GM18870 (cell line): Measurements from ENCODE around the gene ZNF813.
"Not testable (repeated sequence)": the region's sequence is repeated elsewhere in the genome, so short reads cannot be mapped to it uniquely, and the experiment has no call there.

Source experiments
- ATAC-seq: cut with Tn5 transposase; IDR thresholded peaks from one replicate; pipeline ENCODE4 v1.9.1; 2021; ENCODE audit warnings: moderate library complexity; ENCODE audit not compliant: unreplicated experiment

Gene ZNF813

DNA sequence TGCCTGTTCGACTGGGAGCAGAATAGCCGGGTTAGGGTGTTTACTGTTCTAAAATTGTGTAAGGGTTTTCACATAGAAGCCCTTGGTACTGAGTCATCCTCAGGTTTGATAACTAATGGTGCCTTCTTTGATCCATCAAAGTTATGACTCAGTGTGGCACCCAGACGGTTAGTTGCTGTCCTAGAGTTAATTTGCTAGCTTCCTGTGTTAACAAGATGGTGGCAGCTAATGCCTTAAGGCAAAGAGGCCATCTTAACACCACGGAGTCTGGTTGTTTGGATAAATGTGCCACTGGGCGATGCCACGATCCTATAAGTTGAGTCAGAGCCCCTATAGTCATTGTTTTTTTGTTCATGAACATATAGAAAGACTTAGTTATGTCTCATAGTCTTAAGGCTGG lies 7.9 kb downstream of the ZNF813 start:
- ATAC-seq = not testable (repeated sequence)

DNA sequence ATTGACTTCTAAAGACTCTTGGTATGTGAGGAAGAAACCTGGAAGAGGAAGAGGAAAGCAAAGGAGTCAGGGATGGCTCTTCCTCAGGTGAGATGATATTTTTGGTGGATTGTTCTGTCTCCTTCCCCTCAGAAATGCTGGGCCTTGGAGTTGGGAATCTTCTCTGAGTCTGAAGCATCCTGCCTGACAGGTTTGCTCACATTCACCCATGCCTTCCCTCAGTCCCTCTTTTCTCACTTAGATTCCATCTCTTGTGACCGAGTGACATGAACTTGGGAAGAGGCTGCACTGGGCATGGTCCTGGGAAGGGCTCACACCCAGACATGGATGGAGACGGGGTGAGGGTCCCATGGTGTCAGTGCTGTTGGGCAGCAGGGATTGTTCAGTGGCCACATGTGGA lies 16.2 kb downstream of the ZNF813 start:
- ATAC-seq = not testable (repeated sequence)

DNA sequence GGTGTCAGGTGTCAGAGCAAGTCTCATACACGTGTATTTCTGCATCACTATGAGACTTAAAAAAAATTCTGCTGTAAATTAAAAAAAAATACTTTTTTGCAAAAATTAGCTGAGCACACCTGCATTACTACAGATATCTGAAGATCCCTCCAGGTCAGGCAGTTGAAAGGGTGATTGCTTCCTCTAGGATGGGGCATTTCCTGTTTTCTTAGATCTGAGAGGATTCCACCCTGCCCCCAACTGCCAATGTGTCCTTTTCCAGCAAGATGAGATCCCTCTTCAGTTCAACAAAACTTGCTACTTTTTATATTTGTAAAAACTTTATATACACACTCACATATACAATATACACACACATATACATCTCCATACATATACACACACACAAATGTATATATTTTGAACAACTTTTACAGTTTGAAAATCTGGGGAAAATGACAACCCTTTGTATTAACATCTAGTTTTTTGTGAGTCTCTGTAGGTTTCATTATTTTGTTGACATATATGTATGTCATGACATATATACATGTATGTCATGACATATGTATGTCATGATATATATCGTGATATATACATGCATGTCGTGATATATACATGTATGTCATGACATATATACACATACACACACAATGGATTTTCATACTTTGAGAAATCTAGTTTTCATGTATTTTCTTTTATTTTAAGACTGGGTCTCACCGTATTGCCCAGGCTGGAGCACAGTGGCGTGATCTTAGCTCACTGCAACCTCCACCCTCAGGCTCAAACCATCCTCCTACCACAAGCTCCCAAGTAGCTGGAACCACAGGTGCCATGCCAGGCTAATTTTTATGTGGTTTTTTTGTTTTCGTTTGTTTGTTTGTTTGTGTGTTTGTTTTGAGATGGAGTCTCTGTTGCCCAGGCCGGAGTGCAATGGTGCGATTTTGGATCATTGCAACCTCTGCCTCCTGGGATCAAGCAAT lies 17.8 kb downstream of the ZNF813 start:
- no peak for ATAC-seq

DNA sequence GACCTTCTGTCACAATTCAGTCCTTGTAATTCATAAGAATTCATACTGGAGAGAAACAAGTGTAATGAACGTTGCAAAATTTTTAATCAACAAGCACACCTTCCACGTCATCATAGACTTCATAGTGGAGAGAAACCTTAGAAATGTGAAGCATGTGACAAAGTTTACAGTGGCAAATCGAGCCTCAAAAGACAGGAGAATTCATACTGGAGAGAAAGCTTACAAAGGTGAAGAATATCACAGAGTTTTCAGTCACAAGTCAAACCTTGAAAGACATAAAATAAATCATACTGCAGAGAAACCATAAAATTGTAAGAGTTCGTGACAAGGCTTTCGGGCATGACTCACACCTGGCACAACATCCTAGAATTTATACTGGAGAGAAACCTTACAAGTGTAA lies 24.6 kb downstream of the ZNF813 start:
- no peak for ATAC-seq

DNA sequence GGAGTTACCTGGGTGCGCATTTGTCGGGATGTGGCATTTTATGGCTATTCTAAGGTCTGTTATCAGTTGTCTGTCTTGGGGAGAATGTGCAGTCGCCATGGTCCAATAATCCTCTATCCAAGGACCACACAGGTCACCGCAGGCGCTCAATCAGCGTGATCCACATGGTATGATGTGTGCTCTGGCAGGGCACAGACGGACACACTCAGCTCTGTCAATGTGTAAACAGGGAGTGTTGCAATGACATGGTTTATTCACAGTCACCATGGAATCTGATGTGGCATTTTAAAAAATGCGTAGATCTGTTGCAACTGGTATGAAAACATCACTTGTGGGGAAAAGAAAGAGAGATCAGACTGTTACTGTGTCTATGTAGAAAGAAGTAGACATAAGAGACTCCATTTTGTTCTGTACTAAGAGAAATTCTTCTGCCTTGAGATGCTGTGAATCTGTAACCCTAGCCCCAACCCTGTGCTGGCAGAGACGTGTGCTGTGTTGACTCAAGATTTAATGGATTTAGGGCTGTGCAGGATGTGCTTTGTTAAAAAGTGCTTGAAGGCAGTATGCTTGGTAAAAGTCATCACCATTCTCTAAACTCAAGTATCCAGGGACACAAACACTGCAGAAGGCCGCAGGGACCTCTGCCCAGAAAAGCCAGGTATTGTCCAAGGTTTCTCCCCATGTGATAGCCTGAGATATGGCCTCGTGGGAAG lies 29.9 kb downstream of the ZNF813 start:
- ATAC-seq = not testable (repeated sequence)

DNA sequence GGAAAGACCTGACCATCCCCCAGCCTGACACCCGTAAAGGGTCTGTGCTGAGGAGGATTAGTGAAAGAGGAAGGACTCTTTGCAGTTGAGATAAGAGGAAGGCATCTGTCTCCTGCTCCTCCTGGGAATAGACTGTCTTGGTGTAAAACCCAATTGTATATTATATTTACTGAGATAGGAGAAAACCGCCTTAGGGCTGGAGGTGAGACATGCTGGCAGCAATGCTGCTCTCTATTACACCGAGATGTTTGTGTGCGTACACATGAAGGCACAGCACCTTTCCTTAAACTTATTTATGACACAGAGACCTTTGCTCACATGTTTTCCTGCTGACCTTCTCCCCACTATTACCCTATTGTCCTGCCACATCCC lies 30.5 kb downstream of the ZNF813 start:
- not testable (repeated sequence) for ATAC-seq

DNA sequence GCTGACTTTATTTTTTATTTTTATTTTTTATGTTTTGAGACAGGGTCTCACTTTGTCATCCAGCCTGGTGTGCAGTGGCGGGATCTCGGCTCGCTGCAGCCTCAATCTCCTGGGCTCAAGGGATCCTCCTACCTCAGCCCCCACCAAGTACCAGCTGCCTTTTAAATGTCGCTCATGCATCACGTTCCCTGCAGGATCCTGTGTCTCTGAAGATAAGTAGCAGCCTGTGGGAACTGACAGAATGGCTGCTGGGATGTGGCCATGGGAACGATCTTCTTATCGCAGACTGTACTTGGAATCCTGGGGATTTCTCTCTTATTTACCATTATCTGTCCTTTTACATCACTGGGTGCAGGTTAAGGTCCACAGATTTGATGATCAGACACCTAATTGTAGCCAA lies 35.6 kb downstream of the ZNF813 start:
- not testable (repeated sequence) for ATAC-seq

DNA sequence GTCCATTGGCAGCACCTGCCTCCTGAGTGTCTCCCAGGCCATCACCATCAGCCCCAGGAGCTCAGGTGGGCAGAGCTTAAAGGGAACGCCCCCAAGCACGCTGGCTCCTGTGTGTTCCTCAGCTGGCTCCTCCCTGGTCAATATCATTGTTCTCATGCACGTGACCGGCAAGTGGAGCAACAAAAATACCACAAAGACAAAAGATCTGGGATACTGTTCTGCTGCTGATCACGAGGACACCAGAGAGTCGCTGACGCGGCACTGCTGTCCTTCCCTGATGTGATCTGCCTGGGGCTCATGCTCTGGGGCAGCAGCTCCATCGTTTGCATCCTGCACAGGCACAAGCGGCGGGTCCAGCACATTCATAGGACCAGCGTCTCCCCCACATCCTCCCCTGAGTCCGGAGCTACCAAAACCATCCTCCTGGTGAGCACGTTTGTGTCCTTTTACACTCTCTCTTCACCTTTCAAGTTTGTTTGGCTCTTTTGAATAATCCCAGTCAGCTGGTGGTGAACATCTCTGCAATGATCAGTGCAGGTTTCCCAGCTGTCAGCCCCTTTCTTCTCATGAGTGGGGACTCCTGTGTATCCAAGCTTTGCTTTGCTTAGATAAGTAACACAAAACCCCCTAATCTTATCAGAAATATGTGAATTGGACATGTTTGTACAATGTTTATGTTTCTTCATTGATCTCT lies 36.3 kb downstream of the ZNF813 start:
- ATAC-seq = not testable (repeated sequence)

DNA sequence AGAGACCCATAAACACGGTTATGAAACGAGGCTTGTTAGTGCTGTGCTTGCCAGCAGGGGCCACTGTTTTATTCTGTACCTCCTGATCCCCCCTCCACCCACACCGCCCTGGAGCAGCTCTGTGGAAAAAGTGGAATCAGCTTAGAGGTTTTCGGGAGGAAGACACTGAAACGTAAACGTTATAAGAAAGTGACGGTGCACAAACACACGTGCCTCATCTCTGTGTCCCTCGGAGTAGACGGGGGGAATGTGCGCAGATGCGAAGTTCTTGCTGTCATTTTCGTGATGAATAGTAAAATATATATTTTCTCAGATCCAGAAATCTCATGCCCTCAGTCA lies 36.8 kb downstream of the ZNF813 start:
- not testable (repeated sequence) for ATAC-seq

DNA sequence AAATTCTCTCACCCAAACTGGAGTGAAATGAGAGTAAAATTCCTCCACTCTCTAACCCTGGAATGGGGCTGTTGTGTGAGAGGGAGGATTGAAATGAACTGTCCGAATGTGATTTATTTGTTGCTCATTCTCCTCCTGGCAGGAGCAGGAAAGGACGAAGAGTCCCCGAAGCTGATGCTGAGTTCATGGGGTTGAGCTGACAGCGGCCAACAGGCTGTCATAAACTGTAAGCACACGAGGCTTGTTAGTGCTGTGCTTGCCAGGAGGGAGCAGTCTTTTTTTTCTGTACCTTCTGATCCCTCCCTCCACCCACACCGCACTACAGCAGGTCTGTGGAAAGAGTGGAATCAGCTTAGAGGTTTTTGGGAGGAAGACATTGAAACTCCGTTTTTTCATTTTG lies 37.4 kb downstream of the ZNF813 start:
- ATAC-seq = no peak

DNA sequence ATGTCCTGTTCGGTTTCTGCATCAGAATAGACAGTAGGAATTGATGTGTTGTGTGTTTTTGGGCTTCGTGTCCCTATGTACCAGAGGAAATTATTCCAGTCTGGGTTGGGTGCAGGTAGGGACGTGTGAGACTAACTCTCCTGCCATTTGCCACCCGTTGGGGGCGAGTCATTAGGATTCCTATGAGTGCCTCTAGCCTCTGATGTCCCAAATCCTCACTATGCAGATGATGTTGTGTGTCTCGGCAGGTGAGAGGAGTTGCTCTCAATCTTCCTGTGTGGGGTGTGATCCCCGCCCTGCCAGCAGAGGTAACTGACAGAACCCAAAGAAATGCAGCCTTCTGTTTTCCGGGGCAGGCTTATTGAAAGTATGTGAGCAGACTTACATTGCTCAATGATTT lies 39.2 kb downstream of the ZNF813 start:
- ATAC-seq = no peak

DNA sequence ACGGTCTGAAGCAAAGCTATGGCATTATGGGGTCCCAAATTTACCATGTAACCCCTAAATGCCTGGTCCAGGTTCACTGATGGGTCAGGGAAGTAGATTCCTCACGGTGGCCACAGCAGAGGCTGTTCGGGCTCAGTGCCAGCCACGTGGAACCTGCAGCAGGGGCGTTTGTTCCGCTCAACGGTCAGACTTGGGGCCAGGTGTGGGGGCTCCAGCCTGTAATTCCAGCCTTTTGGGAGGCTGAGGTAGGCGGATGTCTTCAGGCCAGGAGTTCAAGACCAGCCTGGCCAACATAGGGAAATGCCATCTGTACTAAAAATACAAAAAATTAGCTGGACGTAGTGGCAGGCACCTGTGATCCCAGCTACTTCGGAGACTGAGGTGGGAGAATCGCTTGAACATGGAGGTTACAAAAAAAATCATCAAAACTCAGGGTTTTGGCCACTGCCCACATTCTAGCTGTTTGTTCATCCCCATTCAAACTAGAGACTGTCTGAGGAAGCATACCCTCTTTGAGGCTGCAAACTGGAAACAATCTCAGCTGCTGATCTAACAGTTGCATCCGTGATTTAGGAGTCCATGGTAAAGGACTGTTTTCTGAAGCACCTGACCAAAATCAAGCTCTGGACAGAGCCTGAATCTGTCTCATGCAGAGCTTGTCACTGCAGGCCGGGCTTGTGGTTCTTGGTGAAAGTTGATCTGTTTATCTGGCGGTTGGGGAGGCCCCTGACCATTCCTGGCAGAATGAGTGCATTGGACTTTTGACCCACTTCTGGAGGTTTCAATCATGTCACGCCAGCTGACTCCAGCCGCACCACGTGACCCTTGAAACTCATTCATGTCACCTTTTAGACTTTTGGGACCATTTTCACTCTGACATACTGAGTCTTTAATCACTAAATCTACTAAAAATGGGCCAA lies 40.2 kb downstream of the ZNF813 start:
- no peak for ATAC-seq

DNA sequence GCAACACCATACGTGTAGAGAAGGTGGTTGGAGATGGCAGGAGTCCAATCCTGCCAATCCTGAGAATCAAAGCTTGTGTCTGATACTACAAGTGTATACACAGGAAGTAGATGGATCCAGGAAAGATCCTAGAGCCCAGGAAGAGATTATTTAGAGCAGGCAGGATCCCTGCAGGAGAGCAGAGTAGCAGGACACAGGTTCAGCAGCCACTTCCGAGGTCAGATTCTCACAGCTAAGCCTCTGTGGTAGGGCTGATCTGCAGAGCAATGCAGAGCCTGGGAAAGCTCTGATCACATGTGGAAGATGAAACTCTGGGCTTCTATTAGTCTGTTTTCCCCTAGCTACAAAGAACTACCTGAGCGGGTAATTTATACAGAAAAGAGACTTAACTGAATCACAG lies 41.9 kb downstream of the ZNF813 start:
- no peak for ATAC-seq

DNA sequence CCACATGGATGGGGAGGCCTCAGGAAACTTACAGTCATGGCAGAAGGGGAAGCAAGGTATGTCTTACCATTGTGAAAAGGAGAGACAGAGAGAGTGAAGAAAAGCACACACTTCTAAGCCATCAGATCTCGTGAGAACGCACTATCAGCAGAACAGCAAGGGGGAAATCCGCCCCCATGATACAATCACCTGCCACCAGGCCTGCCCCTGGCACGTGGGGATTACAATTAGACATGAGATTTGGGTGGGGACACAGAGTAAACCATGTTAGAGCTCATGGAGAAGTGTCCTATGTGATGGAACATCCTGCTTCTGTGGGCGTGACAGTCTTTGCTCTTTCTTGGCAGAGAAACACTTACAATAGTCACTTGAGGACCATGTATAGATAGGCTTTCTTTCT lies 42.3 kb downstream of the ZNF813 start:
- no peak for ATAC-seq

DNA sequence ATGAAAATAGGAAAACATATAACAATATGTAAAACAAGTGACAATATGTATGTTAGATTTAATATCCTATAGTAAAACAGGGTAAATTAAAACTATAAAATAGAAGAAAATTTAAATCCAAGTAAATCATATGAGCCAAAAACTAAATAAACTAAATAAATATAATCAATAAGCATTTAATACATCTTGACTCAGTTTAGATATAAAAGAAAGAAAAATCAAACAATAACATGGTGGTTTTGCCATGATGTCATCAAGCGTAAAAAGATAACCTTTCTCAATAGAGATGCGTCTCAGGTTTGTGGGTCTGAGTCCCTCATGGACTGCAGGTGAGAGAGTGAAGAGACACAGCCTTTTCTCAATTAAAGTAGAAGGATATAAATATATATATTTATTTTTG lies 43.8 kb downstream of the ZNF813 start:
- no peak for ATAC-seq

DNA sequence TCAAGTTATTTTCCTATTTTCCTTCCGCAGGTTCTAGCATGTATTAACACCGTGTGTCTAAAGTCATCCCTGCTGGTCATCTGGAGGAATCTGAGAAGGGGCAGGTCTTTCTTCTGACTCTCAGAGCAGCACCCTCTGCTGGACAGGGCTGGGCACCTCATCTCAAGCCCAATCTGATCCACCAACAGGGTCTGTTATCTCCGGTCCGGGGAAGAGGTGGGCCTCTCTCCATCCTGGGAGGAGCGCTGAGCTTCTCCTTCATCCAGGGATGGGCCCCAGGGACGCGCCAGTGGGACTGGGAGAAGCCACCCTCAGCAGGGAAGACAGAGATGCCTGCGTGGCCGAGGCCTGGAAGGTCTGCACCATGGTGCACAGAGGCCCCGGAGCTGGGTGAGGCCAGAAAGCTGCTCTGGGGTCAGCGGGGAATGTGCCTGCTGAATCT lies 44.4 kb downstream of the ZNF813 start:
- no peak for ATAC-seq

DNA sequence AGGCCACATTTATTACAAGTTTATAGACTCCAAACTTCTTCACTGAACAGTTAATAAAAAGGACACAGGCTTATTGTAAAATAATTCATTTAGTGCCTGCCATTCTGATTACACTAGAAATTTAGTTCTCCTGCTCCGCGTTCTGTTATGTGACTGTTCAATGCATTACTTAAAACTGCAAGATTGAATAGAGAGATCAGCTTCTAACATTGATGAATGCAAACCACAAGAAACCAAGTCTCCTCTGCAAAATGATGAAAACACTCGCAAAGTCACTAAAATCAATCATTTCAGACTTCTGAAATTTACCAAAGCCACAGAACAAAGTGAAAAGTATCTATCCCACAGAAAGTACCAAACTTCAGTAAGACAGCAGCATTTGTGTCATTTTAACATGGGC lies 47.5 kb downstream of the ZNF813 start:
- ATAC-seq = not testable (repeated sequence)

DNA sequence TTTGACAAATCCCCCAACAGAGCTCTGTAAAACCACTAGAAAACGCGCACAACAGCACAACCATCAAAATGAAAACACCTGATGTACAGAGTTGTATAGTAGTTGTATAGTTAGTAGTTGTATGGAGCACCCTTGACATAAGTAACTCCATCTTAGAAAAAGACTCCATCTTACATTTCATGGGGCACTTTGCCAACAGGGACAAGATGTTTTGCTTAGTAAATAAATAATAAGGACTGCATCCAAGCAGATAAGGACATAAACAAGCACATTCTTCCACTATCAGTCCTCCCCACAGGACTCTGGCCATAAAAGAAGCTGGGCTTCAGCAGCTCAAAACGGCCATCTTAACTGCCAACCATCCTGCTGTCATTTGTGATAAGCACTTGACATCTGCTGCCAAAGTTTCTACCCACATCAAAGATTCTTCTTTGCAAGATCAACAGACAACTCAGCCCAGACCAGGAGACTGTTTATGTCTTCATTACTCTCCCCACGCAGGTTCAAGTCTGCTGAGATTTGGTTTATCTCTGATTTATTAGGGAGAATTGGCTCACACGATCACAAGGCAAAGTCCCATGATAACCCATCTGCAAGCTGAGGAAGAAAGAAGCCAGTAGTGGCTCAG lies 49.7 kb downstream of the ZNF813 start:
- no peak for ATAC-seq

DNA sequence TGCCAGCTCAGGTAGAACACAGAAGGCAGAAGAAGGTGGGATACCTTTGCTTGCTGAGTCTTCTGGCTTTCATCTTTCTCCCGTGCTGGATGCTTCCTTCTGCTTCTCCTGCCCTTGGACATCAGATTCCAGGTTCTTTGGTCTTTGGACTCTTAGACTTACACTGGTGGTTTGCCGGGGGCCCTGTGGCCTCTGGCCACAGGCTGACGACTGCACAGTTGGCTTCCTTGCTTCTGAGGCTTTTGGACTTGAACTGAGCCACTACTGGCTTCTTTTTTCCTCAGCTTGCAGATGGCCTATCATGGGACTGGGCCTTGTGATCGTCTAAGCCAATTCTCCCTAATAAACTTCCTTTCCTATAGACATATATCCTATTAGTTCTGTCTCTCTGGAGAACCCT lies 50.6 kb downstream of the ZNF813 start:
- ATAC-seq = no peak

DNA sequence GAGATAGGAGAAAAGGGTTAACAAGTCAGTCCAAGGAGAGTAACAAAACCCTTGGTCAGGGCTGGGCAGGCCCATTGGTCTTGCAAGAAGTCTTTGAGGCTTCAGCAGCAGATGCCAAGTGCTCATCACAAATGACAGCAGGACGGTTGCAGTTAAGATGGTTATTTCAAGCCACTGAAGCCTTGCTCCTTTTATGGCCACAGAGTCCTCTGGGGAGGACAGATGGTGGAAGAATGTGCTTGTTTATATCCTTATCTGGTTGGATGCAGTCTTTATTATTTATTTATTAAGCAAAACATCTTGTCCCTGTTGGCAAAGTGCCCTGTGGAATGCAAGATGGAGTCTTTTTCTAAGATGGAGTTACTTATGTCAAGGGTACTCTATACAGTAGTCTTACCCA lies 51.2 kb downstream of the ZNF813 start:
- ATAC-seq = no peak
